A549 (cell line): ENCODE data around the gene EFCAB5.

Experiments
- FOSB ChIP-seq: fragments of 250-450 bp; sonication (Bioruptor Pico); IDR thresholded peaks from 2 replicates; pipeline ENCODE4 v1.5.0; 2020; ENCODE audit warnings: mild to moderate bottlenecking, moderate library complexity
- FOXS1 ChIP-seq: fragments of 250-450 bp; sonication (Bioruptor Pico); IDR thresholded peaks from 2 replicates; pipeline ENCODE4 v1.5.0; 2020; ENCODE audit warnings: mild to moderate bottlenecking, moderate library complexity
- JUNB ChIP-seq: fragments of >200 bp; sonication (Bioruptor Twin); formaldehyde crosslinking; IDR thresholded peaks from 2 replicates; pipeline ENCODE4 v1.6.1; 2016
- MYC ChIP-seq: IDR thresholded peaks from 2 replicates; pipeline ENCODE4 v1.6.1; 2012; ENCODE audit warnings: mild to moderate bottlenecking, inconsistent platforms, low read length, improper control_type of control experiment, borderline replicate concordance
- TF ChIP-seq, protein P1 (sequence below): fragments of >200 bp; sonication (Bioruptor Twin); formaldehyde crosslinking; IDR thresholded peaks from 3 replicates; pipeline ENCODE4 v1.5.1; 2016

DNA sequence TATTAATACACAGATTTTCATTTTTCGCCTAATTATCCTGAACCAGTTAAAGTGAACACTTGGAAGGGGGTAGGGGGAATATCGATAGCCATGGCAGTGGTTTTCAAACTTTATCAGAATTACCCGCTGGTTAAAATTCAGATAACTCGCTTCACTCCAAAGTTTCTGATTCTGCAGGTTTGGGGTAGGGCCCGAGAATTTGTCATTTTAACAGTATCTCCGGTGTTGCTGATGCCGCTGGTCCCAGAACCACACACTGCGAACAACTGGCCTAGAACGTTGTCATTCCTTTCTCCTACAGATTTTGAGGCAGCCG lies 174.9 kb downstream of the EFCAB5 start:
- TF ChIP-seq, protein P1, sequence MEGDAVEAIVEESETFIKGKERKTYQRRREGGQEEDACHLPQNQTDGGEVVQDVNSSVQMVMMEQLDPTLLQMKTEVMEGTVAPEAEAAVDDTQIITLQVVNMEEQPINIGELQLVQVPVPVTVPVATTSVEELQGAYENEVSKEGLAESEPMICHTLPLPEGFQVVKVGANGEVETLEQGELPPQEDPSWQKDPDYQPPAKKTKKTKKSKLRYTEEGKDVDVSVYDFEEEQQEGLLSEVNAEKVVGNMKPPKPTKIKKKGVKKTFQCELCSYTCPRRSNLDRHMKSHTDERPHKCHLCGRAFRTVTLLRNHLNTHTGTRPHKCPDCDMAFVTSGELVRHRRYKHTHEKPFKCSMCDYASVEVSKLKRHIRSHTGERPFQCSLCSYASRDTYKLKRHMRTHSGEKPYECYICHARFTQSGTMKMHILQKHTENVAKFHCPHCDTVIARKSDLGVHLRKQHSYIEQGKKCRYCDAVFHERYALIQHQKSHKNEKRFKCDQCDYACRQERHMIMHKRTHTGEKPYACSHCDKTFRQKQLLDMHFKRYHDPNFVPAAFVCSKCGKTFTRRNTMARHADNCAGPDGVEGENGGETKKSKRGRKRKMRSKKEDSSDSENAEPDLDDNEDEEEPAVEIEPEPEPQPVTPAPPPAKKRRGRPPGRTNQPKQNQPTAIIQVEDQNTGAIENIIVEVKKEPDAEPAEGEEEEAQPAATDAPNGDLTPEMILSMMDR: no peak
- TF ChIP-seq FOSB (no peak), MYC (no peak), JUNB (no peak), FOXS1 (no peak)
